Stimulated activated CD8-positive, alpha-beta memory T cell treated with anti-CD3 and anti-CD28 coated beads, Interleukin-12 subunit alpha, Interleukin-12 subunit beta, amount 100 ng/mL, for 1 hour (primary cell): ENCODE measurements around the gene MSL2.
"Not testable (repeated sequence)": the region's sequence is repeated elsewhere in the genome, so short reads cannot be mapped to it uniquely, and the experiment has no call there.

ENCODE experiments used
- DNase-seq: peaks from one replicate; pipeline ENCODE4 v3.0.0-alpha.2; 2020; ENCODE audit warnings: low read depth

MSL2 gene

GRCh38 chr3:136146981-136147729, 49.0 kb downstream of the MSL2 start:
- no peak for DNase-seq

- DNase-seq = not testable (repeated sequence)
Measured at GRCh38 chr3:136144397-136144796, 51.7 kb downstream of the MSL2 start.

- no peak for DNase-seq
Measured at GRCh38 chr3:136142592-136142991, 53.5 kb downstream of the MSL2 start.

GRCh38 chr3:136141891-136142290, 54.2 kb downstream of the MSL2 start:
- no peak for DNase-seq

GRCh38 chr3:136141291-136141785, 54.8 kb downstream of the MSL2 start:
- DNase-seq = no peak

GRCh38 chr3:136136454-136136853, 59.7 kb downstream of the MSL2 start:
- no peak for DNase-seq

GRCh38 chr3:136135039-136135802, 60.9 kb downstream of the MSL2 start:
- DNase-seq = no peak

- no peak for DNase-seq
Measured at GRCh38 chr3:136134091-136134490, 62.0 kb downstream of the MSL2 start.

GRCh38 chr3:136131647-136132046, 64.5 kb downstream of the MSL2 start:
- not testable (repeated sequence) for DNase-seq

GRCh38 chr3:136122006-136122405, 74.1 kb downstream of the MSL2 start:
- DNase-seq = no peak

- DNase-seq = no peak
Measured at GRCh38 chr3:136120373-136121348, 75.5 kb downstream of the MSL2 start.

- DNase-seq = not testable (repeated sequence)
Measured at GRCh38 chr3:136119783-136120182, 76.4 kb downstream of the MSL2 start.

GRCh38 chr3:136119332-136119731, 76.8 kb downstream of the MSL2 start:
- not testable (repeated sequence) for DNase-seq

- no peak for DNase-seq
Measured at GRCh38 chr3:136114421-136114820, 81.7 kb downstream of the MSL2 start.

GRCh38 chr3:136110481-136110880, 85.7 kb downstream of the MSL2 start:
- no peak for DNase-seq

- DNase-seq = no peak
Measured at GRCh38 chr3:136109499-136109898, 86.6 kb downstream of the MSL2 start.

GRCh38 chr3:136106101-136106500, 90.0 kb downstream of the MSL2 start:
- no peak for DNase-seq

- DNase-seq = no peak
Measured at GRCh38 chr3:136105044-136105443, 91.1 kb downstream of the MSL2 start.
